H9 (cell line): ENCODE data around the gene DENND5A. TPM values are rescaled to one million over a fixed set of nuclear protein-coding genes. Genes with fewer than 3 reads are reported as not detected.

Experiments used
- DNase-seq: peaks from one replicate; pipeline ENCODE4 v3.0.0-alpha.2; 2017
- H2AFZ ChIP-seq: one replicate; pipeline ENCODE4 v1.6.1; 2013; ENCODE audit warnings: mild to moderate bottlenecking, low read length, control low read depth, moderate library complexity
- H2AK5ac ChIP-seq: 2 replicates; pipeline ENCODE4 v1.6.1; 2013; ENCODE audit warnings: low read length, control low read depth, mixed read lengths; ENCODE audit not compliant: insufficient read length
- H2BK120ac ChIP-seq: one replicate; pipeline ENCODE4 v1.6.1; 2013; ENCODE audit warnings: low read depth, mild to moderate bottlenecking, low read length, control low read depth, inconsistent platforms; ENCODE audit not compliant: poor library complexity, severe bottlenecking
- H2BK12ac ChIP-seq: 2 replicates; pipeline ENCODE4 v1.6.1; 2013; ENCODE audit warnings: low read length, control low read depth, mixed read lengths, low read depth; ENCODE audit not compliant: insufficient read length
- H2BK15ac ChIP-seq: 2 replicates; pipeline ENCODE4 v1.6.1; 2013; ENCODE audit warnings: low read depth, low read length, control low read depth
- H2BK20ac ChIP-seq: one replicate; pipeline ENCODE4 v1.6.1; 2013; ENCODE audit warnings: low read depth, mild to moderate bottlenecking, low read length, control low read depth, inconsistent platforms; ENCODE audit not compliant: poor library complexity, severe bottlenecking
- H2BK5ac ChIP-seq: 2 replicates; pipeline ENCODE4 v1.6.1; 2013; ENCODE audit warnings: low read length, control low read depth, mixed read lengths; ENCODE audit not compliant: insufficient read length
- H3K14ac ChIP-seq: 2 replicates; pipeline ENCODE4 v1.6.1; 2013; ENCODE audit warnings: low read length, control low read depth; ENCODE audit not compliant: insufficient read depth
- H3K18ac ChIP-seq: 2 replicates; pipeline ENCODE4 v1.6.1; 2013; ENCODE audit warnings: low read depth, mild to moderate bottlenecking, mixed read lengths, low read length, control low read depth; ENCODE audit not compliant: insufficient read length
- H3K23ac ChIP-seq: 2 replicates; pipeline ENCODE4 v1.6.1; 2013; ENCODE audit warnings: low read length, control low read depth, mixed read lengths, low read depth; ENCODE audit not compliant: insufficient read length
- H3K23me2 ChIP-seq: 2 replicates; pipeline ENCODE4 v1.6.1; 2013; ENCODE audit warnings: low read depth, mild to moderate bottlenecking, mixed read lengths, low read length, control low read depth; ENCODE audit not compliant: insufficient read length, poor library complexity, severe bottlenecking
- H3K27ac ChIP-seq: 2 replicates; pipeline ENCODE4 v1.5.1; 2013; ENCODE audit warnings: low read length, control low read depth, mixed read lengths, low read depth; ENCODE audit not compliant: insufficient read length
- H3K27me3 ChIP-seq: 2 replicates; pipeline ENCODE4 v1.6.1; 2013; ENCODE audit warnings: low read length, control low read depth, inconsistent platforms; ENCODE audit not compliant: insufficient read depth
- H3K4ac ChIP-seq: 2 replicates; pipeline ENCODE4 v1.6.1; 2013; ENCODE audit warnings: low read depth, mild to moderate bottlenecking, control low read depth, inconsistent platforms, low read length, moderate library complexity
- H3K4me1 ChIP-seq: 2 replicates; pipeline ENCODE4 v1.6.1; 2013; ENCODE audit warnings: low read length, control low read depth, inconsistent platforms; ENCODE audit not compliant: insufficient read depth
- H3K4me2 ChIP-seq: 2 replicates; pipeline ENCODE4 v1.6.1; 2013; ENCODE audit warnings: low read length, control low read depth, mixed read lengths; ENCODE audit not compliant: insufficient read length, insufficient read depth
- H3K56ac ChIP-seq: 2 replicates; pipeline ENCODE4 v1.6.1; 2013; ENCODE audit warnings: low read depth, mild to moderate bottlenecking, mixed read lengths, low read length, control low read depth; ENCODE audit not compliant: insufficient read length
- H3K79me1 ChIP-seq: 2 replicates; pipeline ENCODE4 v1.6.1; 2013; ENCODE audit warnings: low read depth, mild to moderate bottlenecking, moderate library complexity, low read length, control low read depth, inconsistent platforms; ENCODE audit not compliant: insufficient read depth, poor library complexity, severe bottlenecking
- H3K79me2 ChIP-seq: 2 replicates; pipeline ENCODE4 v1.6.1; 2013; ENCODE audit warnings: low read length, control low read depth, inconsistent platforms; ENCODE audit not compliant: insufficient read depth
- H3K9ac ChIP-seq: 2 replicates; pipeline ENCODE4 v1.6.1; 2013; ENCODE audit warnings: low read length, control low read depth, mixed read lengths; ENCODE audit not compliant: insufficient read length; ENCODE audit errors: extremely low read depth
- H3K9me3 ChIP-seq: one replicate; pipeline ENCODE4 v1.6.1; 2013; ENCODE audit warnings: low read depth, low read length, inconsistent platforms; ENCODE audit not compliant: control insufficient read depth
- H3T11ph ChIP-seq: one replicate; pipeline ENCODE4 v1.6.1; 2013; ENCODE audit warnings: mild to moderate bottlenecking, low read length, control low read depth, inconsistent platforms
- H4K20me1 ChIP-seq: one replicate; pipeline ENCODE4 v1.6.1; 2013; ENCODE audit not compliant: control insufficient read depth, insufficient read length, insufficient read depth
- H4K5ac ChIP-seq: 2 replicates; pipeline ENCODE4 v1.6.1; 2013; ENCODE audit warnings: low read depth, mild to moderate bottlenecking, mixed read lengths, low read length, control low read depth; ENCODE audit not compliant: insufficient read length
- H4K8ac ChIP-seq: replicated peaks from 2 replicates; pipeline ENCODE4 v1.6.1; 2013; ENCODE audit warnings: low read length, control low read depth, mixed read lengths, low read depth; ENCODE audit not compliant: insufficient read length
- H4K91ac ChIP-seq: 2 replicates; pipeline ENCODE4 v1.6.1; 2013; ENCODE audit warnings: low read depth, mild to moderate bottlenecking, moderate library complexity, mixed read lengths, low read length, control low read depth; ENCODE audit not compliant: insufficient read length
- H3K27ac Mint-ChIP-seq, 3 experiments: 2 replicates in 2 of 3; 3 replicates in 1 of 3; pipeline ENCODE4 v1.8.0; 2020 to 2021; ENCODE audit warnings: mixed read lengths in 3 of 3, mild to moderate bottlenecking in 1 of 3, moderate library complexity in 1 of 3
- H3K27me3 Mint-ChIP-seq: 2 replicates; pipeline ENCODE4 v1.8.0; 2021; ENCODE audit warnings: low read depth, mild to moderate bottlenecking, moderate library complexity, mixed read lengths
- H3K36me3 Mint-ChIP-seq, 3 experiments: 2 replicates in 2 of 3; 3 replicates in 1 of 3; pipeline ENCODE4 v1.8.0; 2020 to 2021; ENCODE audit warnings: low read depth in 3 of 3, mixed read lengths in 3 of 3; ENCODE audit not compliant: insufficient read depth in 1 of 3
- H3K4me1 Mint-ChIP-seq, 2 experiments: 2 replicates each; pipeline ENCODE4 v1.8.0; 2020; ENCODE audit warnings: mixed read lengths in 2 of 2
- H3K4me3 Mint-ChIP-seq, 2 experiments: 2 replicates in 1 of 2; 3 replicates in 1 of 2; pipeline ENCODE4 v1.8.0; 2020 to 2021; ENCODE audit warnings: mild to moderate bottlenecking in 2 of 2, mixed read lengths in 2 of 2, moderate library complexity in 1 of 2
- H3K9me3 Mint-ChIP-seq, 2 experiments: 2 replicates in 1 of 2; 3 replicates in 1 of 2; pipeline ENCODE4 v1.8.0; 2020; ENCODE audit warnings: mild to moderate bottlenecking in 2 of 2, mixed read lengths in 2 of 2, moderate library complexity in 1 of 2
- WGBS: extraction: QIAGEN DNeasy Blood & Tissue Kit; methylation state at CpG from one replicate; pipeline ENCODE4 v1.1.7; 2013; ENCODE audit warnings: missing lambda C conversion rate, low lambda C conversion rate, mixed read lengths; ENCODE audit not compliant: insufficient read length; ENCODE audit errors: extremely low coverage; 5-methylcytosine and 5-hydroxymethylcytosine counted together
- total RNA-seq: library from RNA; stranded (reverse); gene quantifications from 2 replicates; pipeline ENCODE4 v1.2.1, GENCODE V29; 2021
- TF ChIP-seq, protein P1 (sequence below): fragments of 200-600 bp; sonication (generic); conservative IDR thresholded peaks from 3 replicates; pipeline ENCODE4 v1.8.0; 2021; ENCODE audit warnings: antibody characterized with exemption, mild to moderate bottlenecking

Gene DENND5A
- total RNA-seq, 1 experiment from 2014 or later = 59.6 TPM

DNA sequence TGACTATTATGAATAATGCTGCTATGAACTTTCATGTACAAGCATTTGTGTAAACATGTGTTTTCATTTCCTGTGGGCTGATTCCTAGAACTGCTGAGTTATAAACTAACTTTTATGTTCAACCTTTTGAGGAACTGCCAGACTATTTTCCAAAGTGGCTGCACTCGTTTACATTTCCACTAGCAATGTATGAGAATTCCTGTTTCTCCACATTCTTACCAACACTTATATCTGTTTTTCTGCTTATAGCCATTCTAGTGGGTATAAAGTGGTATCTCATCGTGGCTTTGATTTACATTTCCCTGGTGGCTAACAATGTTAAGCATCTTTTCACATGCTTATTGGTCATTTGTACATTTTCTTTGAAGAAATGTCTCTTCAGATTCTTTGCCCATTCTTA, 138.5 kb downstream of the DENND5A start:
- H3K4me1 Mint-ChIP-seq = peaks cover 21 to 29% of the 10 kb centered on the region in 2 experiments

More for the DNA sequence above, 138.5 kb downstream of the DENND5A start:
- no peaks in the 10 kb centered on the region for H3K23me2 ChIP-seq
- no peak overlapping the region for H3K4me2 ChIP-seq
- no peak overlapping the region for H2AK5ac ChIP-seq
- DNase-seq = no peak
- no peak overlapping the region for H4K91ac ChIP-seq
- no peaks in the 10 kb centered on the region for H4K20me1 ChIP-seq
- no peak overlapping the region for H2BK15ac ChIP-seq
- H2BK120ac ChIP-seq = no peak overlapping the region
- no CpG with 5 or more reads among the region's 2 CpGs for WGBS
- H2BK5ac ChIP-seq = no peak overlapping the region
- H2AFZ ChIP-seq = no peak overlapping the region
- TF ChIP-seq, protein P1, sequence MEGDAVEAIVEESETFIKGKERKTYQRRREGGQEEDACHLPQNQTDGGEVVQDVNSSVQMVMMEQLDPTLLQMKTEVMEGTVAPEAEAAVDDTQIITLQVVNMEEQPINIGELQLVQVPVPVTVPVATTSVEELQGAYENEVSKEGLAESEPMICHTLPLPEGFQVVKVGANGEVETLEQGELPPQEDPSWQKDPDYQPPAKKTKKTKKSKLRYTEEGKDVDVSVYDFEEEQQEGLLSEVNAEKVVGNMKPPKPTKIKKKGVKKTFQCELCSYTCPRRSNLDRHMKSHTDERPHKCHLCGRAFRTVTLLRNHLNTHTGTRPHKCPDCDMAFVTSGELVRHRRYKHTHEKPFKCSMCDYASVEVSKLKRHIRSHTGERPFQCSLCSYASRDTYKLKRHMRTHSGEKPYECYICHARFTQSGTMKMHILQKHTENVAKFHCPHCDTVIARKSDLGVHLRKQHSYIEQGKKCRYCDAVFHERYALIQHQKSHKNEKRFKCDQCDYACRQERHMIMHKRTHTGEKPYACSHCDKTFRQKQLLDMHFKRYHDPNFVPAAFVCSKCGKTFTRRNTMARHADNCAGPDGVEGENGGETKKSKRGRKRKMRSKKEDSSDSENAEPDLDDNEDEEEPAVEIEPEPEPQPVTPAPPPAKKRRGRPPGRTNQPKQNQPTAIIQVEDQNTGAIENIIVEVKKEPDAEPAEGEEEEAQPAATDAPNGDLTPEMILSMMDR = no peak
- no peak overlapping the region for H3K14ac ChIP-seq
- H4K5ac ChIP-seq = no peak overlapping the region
- H4K8ac ChIP-seq = no peak overlapping the region
- H3K9me3 ChIP-seq = no peaks in the 10 kb centered on the region
- no peak overlapping the region for H3K4ac ChIP-seq
- no peak overlapping the region for H2BK12ac ChIP-seq
- Mint-ChIP-seq H3K27ac (no peak overlapping the region), H3K4me3 (no peak overlapping the region), H3K9me3 (peaks cover 0 to 8% of the 10 kb centered on the region in 2 experiments; a peak in 2 of 5 replicates), H3K36me3 (peaks cover 4 to 10% (median 4%) of the 10 kb centered on the region in 3 experiments; a peak in 6 of 7 replicates), H3K27me3 (no peaks in the 10 kb centered on the region)
- H2BK20ac ChIP-seq = no peak overlapping the region
- H3K79me2 ChIP-seq = no peaks in the 10 kb centered on the region
- H3K79me1 ChIP-seq = no peaks in the 10 kb centered on the region
- no peak overlapping the region for H3T11ph ChIP-seq
- no peak overlapping the region for H3K27ac ChIP-seq
- no peak overlapping the region for H3K18ac ChIP-seq
- H3K23ac ChIP-seq = no peak overlapping the region
- no peak overlapping the region for H3K9ac ChIP-seq
- no peaks in the 10 kb centered on the region for H3K27me3 ChIP-seq
- no peak overlapping the region for H3K56ac ChIP-seq
- H3K4me1 ChIP-seq = 0 out of 2 replicates have a peak, but pooled peaks cover 2% of the 10 kb centered on the region
